Activated CD4-positive, alpha-beta T cell treated with anti-CD3 and anti-CD28 coated beads, Interleukin-2, amount 50 U/mL, for 4 hours (primary cell): Measurements from ENCODE around the gene KCNQ1.

Experiments used
- DNase-seq, 2 experiments: peaks; one replicate each; pipeline ENCODE4 v3.0.0-alpha.2; 2020

Gene KCNQ1

GRCh38 chr11:2708757-2709281 is 264.0 kb downstream of the KCNQ1 start:
- DNase-seq, result no peak

GRCh38 chr11:2709429-2709828 is 264.6 kb downstream of the KCNQ1 start:
- DNase-seq, result no peak

GRCh38 chr11:2711161-2711560 is 266.4 kb downstream of the KCNQ1 start:
- DNase-seq, result no peak

GRCh38 chr11:2713094-2713493 is 268.3 kb downstream of the KCNQ1 start:
- no peak for DNase-seq

- no peak for DNase-seq
Observed at GRCh38 chr11:2713661-2714462, 269.1 kb downstream of the KCNQ1 start.

- no peak for DNase-seq
Observed at GRCh38 chr11:2714463-2714800, 269.6 kb downstream of the KCNQ1 start.

GRCh38 chr11:2714871-2715270 is 270.1 kb downstream of the KCNQ1 start:
- DNase-seq, result no peak

- DNase-seq, result no peak
Observed at GRCh38 chr11:2715716-2716350, 271.0 kb downstream of the KCNQ1 start.

GRCh38 chr11:2716376-2717095 is 271.7 kb downstream of the KCNQ1 start:
- no peak for DNase-seq

- no peak for DNase-seq
Observed at GRCh38 chr11:2717561-2718325, 272.9 kb downstream of the KCNQ1 start.

- DNase-seq, result no peak
Observed at GRCh38 chr11:2718817-2719438, 274.1 kb downstream of the KCNQ1 start.

GRCh38 chr11:2719831-2720590 is 275.2 kb downstream of the KCNQ1 start:
- no peak for DNase-seq

- DNase-seq, result no peak
Observed at GRCh38 chr11:2721210-2721916, 276.6 kb downstream of the KCNQ1 start.

GRCh38 chr11:2722955-2723354 is 278.1 kb downstream of the KCNQ1 start:
- no peak for DNase-seq

- no peak for DNase-seq
Observed at GRCh38 chr11:2724104-2724503, 279.3 kb downstream of the KCNQ1 start.

- no peak for DNase-seq
Observed at GRCh38 chr11:2724653-2725367, 280.0 kb downstream of the KCNQ1 start.

- DNase-seq, result no peak
Observed at GRCh38 chr11:2725368-2726300, 280.8 kb downstream of the KCNQ1 start.

- no peak for DNase-seq
Observed at GRCh38 chr11:2726964-2727363, 282.2 kb downstream of the KCNQ1 start.

- DNase-seq, result no peak
Observed at GRCh38 chr11:2728128-2728662, 283.4 kb downstream of the KCNQ1 start.
